ENCODE results near the gene OR1D5. TPM values are rescaled to one million over a fixed set of nuclear protein-coding genes. Genes with fewer than 3 reads are reported as not detected.

OR1D5 gene
- total and polyA plus RNA-seq, 7 experiments from 2014 or later, result not detected

GRCh38 chr17:3012926-3013581 is 50.4 kb downstream of the OR1D5 start:
- no peaks in the 10 kb centered on the region for H3K9me3 Mint-ChIP-seq
- Histone ChIP-seq H3K4me1 (ENCODE audit: control insufficient read depth in 2 of 2, insufficient read depth in 2 of 2, low read length in 2 of 2) (no peaks in the 10 kb centered on the region), H3K36me3 (ENCODE audit: control insufficient read depth in 2 of 3, insufficient read depth in 3 of 3, low read length in 3 of 3) (peaks cover 0 to 49% (median 9%) of the 10 kb centered on the region in 3 experiments), H3K9me3 (ENCODE audit: control insufficient read depth in 2 of 3, low read length in 3 of 3) (no peaks in the 10 kb centered on the region), H3K4me3 (ENCODE audit: low read length) (no peak overlapping the region), H3K27ac (ENCODE audit: low read depth, low read length) (no peak overlapping the region), H3K27me3 (ENCODE audit: control insufficient read depth in 2 of 2, insufficient read depth in 2 of 2, low read length in 2 of 2) (no peaks in the 10 kb centered on the region)
- no peaks in the 10 kb centered on the region for H3K27me3 Mint-ChIP-seq
- intact Hi-C loops (cut with micrococcal nuclease), result loop anchor here (1.0 kb wide), 4 partner anchors 83 to 227 kb away; no protein-coding TSS in a partner anchor
- H3K4me1 Mint-ChIP-seq, result peaks cover 0 to 3% (median 0%) of the 10 kb centered on the region in 7 donors
- no peak overlapping the region for H3K27ac Mint-ChIP-seq
- peaks cover 0 to 38% (median 8%) of the 10 kb centered on the region in 5 donors for H3K36me3 Mint-ChIP-seq
- ATAC-seq, result peak; percentile 82
- ChIA-PET POLR2A (interaction anchor here (0.9 to 1.1 kb wide), 3 partner anchors 19 to 230 kb away, joined by 3 to 4 read pairs (median 3); no protein-coding TSS in a partner anchor), CTCF (interaction anchor here (0.6 to 6.5 kb wide), 16 partner anchors 10 to 737 kb away, joined by 3 to 46 read pairs (median 4); no protein-coding TSS in a partner anchor)
- H3K4me3 Mint-ChIP-seq, result no peak overlapping the region
- peak; percentile 38 to 62 (median 53) for DNase-seq

Other genes starting within 250 kb of the OR1D5 start
- not detected for gene OR1D2, start 40.8 kb upstream of the OR1D5 start, total RNA-seq
- gene OR1D2, start 40.8 kb upstream of the OR1D5 start, polyA plus RNA-seq, result not detected
- gene OR1G1, start 63.9 kb upstream of the OR1D5 start, total RNA-seq, result not detected
- gene OR1G1, start 63.9 kb upstream of the OR1D5 start, polyA plus RNA-seq, result not detected
- gene OR1A2, start 133.9 kb upstream of the OR1D5 start, total RNA-seq, result not detected
- gene OR1A2, start 133.9 kb upstream of the OR1D5 start, polyA plus RNA-seq, result not detected
- not detected for gene OR1A1, start 144.1 kb upstream of the OR1D5 start, total RNA-seq
- not detected for gene OR1A1, start 144.1 kb upstream of the OR1D5 start, polyA plus RNA-seq
- under 1 TPM in 4 of 5 experiments, not detected in 1; 0.17 to 0.49 (median 0.32) TPM for gene OR3A1, start 234.8 kb upstream of the OR1D5 start, total RNA-seq
- gene OR3A1, start 234.8 kb upstream of the OR1D5 start, polyA plus RNA-seq, result under 1 TPM in 1 of 2 donors, not detected in 1; 0.67 TPM